Stimulated activated CD8-positive, alpha-beta memory T cell treated with anti-CD3 and anti-CD28 coated beads, Interleukin-2, amount 100 ng/mL, for 1 hour (primary cell): ENCODE data around the gene PIK3AP1.
A peak's percentile ranks its signal among the peaks of the same experiment; 100 is the strongest.

Experiments used
- DNase-seq, 2 donors: peaks; one replicate each; pipeline ENCODE4 v3.0.0-alpha.2; 2020; ENCODE audit warnings: low read depth in 2 of 2

Gene PIK3AP1

DNA sequence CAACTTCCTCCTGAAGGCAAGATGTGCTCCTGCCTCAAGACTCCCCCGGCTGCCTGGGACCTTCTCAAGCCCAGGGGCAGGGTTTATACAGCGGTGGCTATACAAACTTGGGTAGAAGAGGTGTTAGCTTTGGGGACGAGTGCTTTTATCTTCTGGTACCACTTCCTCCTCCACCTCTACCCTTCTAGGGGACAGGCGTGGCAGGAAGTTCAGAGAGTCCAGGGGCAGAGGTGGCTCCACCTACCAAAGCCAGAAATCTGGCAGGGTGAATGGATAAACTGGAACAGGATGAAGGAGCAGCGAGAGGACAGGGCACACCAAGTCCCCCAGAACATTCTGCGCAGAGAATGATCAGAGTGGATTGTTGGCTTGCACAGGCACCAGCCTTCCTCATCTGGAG is 109.5 kb downstream of the PIK3AP1 start:
- DNase-seq: no peak

DNA sequence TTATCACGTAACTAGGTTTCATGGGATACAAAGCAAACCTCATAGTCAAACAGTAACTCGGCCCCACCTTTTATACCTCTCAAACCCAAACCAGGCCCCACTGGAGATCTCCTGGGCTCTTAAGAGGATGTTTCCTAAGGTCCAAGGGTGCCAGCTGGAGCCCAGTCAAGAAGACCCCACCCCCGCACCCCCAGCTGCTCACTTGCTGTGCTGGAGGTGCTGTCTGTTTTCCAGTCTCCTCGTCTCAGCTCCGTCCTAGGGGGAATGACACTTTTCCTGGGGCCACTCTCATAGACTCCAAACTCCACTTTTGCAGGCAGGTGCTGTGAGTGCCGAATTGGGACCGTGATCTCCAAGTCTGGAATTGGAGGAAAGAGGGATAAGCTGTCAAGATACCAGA is 110.8 kb downstream of the PIK3AP1 start:
- DNase-seq: no peak

DNA sequence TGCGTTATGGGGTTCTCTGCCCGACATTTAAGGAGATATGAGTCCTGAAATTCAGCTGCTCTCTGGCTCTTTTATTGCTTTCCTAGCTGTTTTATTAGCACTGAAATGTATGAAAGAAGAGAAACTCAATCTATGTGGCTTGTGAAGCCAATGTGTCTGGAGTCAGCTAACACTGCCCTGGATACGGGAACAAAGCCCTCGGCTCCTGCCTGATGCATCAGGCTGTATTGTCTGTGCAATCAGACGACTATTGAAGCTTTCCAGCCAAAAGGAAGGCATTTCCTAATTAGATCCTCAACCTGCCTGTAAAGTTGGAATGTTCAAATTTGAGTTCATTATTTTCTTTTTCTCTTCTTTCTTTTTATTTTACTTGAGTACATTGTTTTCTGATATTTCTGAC is 111.5 kb downstream of the PIK3AP1 start:
- DNase-seq: no peak

DNA sequence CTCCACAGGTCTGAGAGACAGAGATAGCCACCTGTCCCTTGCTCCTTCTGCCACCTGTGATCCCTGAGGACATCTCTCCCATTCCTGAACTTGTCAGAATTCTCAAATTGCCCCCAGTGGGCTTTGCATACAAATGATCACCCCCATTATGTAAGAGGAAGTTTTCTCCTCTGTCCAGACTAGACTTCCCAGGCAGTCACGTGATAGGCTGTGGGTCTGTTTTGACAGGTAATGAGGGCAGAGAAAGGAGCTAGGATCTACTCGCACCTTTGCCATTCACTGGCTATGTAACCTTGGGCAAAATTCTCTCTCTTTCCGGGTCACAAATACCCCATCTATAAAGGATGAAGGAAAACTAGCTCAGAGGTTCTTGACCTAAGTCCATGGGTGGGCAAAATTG is 112.1 kb downstream of the PIK3AP1 start:
- no peak for DNase-seq

DNA sequence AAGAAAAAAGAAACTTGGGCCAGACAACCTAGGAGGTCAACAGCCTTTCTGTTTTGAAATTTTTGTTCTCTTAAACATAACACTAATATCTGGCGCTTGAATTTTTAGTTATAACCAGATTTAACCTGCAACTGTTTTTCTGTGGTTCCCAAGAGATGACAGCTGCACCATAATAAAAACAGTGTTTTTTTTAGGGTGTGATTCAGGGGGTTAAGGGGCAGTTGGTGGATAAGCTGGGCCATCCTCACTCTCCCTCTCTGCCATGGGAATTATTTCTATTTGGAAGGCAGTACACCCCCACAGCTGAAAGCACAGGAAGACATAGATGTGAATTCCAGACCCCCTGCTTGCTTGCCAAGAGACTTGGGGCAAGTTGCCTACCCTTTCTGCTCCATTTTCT is 113.4 kb downstream of the PIK3AP1 start:
- DNase-seq: no peak

DNA sequence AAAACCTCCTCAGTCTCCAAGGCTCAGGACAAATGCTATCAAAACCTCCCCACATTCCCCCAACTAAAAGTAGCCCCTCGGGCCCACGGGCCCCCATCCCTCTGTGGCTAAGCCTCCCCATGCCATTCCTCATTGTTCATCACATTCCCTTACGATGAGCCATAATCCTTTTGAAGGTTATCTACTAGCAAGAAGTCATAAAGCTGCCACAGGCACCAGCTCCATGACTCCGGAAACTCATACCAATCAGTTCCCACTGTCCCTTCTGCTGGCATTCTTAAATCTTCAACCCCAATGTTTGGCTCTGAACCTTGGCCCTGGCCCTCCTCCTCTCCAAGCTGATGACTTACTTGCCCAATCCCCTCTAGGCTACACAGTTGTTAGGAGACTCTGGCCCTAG is 114.1 kb downstream of the PIK3AP1 start:
- no peak for DNase-seq

DNA sequence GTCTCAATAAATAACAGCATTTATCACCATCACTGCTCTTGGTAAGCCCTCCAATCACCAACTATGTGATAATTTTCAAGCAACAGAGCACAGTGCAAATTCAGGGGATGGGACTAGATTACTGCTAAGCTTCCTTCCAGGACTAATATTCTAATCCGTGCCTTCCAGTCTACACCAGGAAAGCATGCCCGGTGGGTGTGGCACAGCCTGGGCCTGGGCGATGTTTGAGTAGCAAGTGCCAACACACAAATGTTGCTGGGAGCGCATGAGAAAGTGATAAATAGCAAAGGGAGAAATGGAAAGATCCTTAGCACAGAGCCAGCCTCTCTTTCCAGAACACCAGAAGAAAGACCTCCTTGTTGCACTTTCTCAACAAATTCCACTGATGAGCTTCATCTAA is 120.0 kb downstream of the PIK3AP1 start:
- DNase-seq: no peak

DNA sequence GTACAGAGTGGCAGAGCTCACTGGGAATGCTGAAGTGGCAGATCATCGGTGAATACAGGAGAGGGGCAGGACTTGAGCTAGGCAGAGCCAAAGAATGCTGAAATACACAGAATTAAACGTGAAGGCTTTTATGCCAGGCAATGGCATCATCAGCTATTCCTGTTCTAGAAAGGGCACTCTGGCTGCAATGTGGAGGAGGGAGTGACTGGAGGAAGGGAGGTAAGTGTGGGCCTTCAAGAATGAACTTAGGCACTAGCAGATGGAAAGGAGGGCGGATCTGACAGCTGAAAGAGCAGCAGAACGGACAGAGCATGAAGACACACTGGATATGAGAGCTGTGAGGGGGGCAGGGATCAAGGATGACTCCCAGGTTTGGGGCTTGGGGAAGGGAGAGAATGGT is 121.5 kb downstream of the PIK3AP1 start:
- no peak for DNase-seq

DNA sequence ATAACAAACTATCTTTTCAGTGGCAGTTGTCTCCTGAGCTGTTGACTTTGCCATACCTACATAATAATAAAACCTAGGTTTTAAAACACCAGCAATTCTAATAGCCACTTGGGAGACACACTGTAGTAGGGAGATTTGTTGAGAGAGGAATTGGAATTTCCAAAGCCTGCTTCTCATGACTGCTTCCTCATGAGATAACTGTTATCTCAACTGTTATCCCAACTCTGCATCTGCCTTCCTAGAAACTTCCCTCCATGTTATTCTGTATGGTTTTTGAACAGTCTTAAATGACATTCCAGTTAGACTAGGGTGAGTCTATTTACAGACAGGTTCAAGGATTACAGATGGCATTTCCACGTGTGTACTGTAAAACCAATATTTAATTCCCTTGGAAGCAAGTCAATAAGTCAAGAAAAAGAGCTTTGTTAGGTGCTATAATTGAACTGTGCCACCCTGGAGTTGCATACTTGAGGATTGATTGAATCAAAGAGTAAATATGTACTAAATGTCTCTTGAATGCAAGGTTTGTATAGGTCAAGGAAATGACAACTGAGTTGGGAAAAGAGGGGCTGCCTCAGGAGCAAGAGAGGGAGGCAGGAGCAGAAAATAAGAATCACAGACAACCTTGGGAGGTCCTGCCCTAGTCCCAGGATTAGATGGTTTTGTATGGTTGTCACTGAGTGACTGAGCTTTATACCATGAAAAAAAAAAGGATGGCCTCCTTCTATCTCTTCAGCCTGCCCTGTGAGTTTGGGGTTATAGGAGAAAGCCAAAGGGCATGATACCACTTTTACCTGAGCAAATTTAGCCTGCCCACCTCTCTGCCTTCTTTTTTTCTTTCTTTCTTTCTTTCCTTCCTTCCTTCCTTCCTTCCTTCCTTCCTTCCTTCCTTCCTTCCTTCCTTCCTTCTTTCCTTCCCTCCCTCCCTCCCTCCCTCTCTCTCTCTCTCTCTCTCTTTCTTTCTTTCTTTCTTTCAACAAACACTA is 123.6 kb downstream of the PIK3AP1 start:
- no peak for DNase-seq

DNA sequence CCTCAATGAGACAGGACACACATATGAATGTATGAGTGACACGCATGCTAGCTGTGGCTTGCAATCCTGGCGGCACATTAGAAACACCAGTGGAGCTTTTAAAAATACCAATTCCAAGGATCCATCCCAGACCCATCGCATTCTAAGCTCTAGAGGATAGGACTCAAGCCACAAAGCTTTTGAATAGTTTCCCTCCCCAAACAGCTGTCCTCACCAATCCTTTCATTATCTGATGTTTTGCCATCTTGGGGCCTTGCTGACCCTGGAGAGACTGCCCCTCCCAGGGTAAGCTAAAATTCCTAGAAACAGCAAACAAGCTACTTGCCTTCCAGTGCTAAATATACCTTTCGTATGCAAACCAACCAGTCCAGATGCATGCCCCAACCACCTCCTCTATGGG is 124.6 kb downstream of the PIK3AP1 start:
- no peak for DNase-seq

DNA sequence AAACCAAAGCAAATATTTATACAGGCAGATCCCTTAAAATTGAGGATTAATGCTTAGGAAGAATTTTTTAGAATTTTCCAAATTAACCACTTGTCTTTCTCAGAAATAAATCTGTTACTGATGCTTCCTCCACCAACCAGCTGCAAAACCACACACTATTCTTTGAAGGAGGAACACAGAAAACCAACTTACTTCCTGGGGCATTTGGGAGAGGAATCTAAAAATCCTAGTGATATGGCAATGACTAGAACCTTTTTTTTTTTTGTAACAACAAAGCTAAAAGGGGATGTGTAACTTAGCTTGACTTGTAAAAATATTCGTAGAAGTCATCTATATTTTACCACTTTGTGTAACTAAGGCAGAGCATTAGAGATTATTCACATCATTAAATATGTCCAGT is 128.4 kb downstream of the PIK3AP1 start:
- no peak for DNase-seq

DNA sequence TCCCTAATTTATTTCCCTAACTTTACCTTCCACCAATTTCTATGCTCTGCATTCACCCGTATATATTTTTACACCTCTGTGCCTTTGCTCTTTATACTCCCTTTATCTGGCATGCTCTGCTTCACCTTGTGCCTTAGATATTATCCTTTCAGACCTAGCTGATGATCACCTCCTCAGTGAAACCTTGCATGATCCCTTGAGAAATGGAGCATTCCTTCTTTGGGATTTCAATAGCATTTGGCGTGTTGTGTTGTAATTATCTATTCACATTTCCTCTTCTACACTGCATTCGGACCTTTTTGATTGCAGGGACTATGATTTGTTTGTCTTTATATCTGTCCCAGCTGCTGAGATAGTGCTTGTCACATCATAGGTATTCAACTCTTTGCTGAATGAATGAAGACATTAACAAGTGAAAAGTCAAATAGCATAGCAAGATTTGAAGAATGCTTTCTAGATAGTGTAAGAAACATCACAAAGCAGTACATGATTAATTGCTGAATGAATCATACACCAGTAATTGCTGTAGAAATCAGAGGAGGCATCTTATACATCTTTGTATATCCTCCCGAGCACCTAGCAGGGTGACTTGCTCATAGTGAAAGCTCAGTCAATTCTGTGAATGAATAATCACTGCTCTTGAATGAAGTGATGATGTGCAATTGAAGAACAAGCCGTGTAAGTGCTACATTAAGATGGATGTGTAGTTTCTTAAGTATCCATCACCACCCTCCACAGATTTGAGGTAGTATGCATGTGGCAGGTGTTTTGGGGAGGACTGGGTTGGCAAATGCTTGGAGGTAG is 131.5 kb downstream of the PIK3AP1 start:
- no peak for DNase-seq

DNA sequence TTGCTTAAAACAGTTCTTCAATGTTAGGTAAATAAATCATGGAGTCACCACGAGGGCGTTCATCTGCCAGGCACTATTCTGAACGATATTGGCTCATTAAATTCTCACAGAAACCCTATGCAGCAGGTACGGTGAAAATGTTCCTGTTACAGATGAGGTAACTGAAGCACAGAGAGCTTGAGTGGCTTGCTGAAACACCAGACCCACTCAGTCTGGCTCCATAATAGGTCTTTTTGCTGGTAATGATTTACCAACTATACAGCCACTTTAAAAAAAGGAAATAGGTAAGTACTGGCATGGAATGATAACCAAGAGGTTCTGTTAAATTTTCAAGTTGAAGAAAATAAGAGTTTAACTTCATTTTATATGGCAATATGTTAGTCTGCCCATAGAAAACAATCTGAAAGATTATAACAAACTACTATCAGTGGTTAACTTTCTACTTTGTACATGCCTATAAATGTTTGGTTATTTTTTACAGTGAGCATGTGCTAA is 132.2 kb downstream of the PIK3AP1 start:
- DNase-seq: no peak

DNA sequence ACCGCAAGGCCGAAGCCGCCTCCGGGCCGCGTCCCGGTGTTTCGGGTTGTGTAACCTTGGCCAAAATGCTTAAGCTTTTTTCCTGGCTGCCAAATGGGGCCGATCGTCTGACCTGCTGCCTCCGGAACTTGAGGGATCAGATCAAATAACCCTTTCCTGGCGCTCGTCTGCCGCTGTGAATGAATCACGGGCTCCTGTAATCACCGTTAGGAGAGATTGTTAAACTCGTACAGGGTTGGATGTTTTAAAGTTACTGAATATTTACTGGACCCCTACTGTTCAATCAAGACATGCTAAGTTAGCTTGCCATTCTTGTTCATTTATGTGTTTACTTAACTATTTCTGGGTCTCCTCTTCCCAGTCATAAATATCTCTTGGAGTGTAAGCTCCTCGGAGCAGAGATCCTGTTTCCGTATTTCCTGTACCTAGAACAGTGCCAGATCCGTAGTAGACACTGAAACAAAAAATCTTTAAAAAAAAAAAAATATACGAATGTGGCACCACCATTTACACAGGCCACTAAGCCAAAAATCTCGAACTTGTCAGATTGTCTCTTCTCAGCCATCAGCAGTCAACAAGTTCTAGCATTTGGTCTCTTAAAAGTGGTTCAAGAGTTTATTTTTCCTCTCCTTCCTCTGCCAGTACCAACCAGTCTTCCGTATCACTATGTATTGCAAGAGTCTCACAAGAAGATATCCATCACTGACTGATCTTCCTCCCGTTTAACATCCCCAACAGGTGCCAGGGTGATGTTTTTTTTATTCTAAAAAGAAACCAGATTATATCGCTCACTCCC is 132.9 kb downstream of the PIK3AP1 start:
- DNase-seq: peak in 1 of 2 donors; percentile 40

DNA sequence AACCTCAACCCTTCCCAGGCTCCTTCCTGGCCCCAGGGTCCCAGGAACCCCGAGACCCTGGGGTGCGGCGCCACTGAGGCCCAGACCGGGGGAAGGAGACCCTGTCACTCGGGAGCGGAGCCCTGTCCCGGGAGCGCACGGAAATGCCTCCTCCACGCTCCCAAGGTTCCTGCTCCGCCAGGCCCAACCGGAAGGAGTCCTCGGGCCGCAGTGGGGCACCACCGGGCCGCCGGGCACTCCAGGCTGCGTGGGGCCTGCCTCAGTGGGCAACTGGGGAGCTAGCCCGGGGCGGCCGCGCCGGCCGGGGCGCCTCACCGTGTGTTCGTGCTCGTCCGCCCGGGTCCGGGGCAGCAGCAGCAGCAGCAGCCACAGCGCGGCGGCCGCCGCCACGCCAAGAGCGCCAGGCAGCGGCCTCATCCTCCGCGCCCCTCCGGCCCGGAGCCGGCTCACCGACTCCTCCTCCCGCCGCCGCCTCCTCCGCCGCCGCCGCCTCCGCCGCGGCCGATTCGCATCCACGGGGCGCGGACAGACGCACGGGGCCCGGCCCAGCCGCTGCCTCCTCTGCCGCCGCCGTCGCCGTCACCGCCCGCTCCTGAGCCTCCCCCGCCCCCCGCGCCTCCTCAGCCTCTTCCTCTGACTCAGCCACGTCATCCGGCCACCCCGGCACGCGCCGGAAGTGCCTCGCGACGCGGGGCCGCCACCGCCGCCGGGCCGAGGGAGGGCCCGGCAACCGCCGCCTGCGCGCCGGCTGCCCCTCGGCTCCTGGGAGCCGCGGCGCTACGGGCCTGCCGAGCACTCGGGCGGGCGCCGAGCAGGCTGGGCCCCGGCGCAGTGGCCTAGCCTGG is 133.7 kb downstream of the PIK3AP1 start, which contains the start of gene TM9SF3:
Gene TM9SF3 (minus strand): TSS at position 594 of the 845 bp plus-strand sequence. CDS start 177 bp downstream, at position 417.
- peak; percentile 89 for DNase-seq

DNA sequence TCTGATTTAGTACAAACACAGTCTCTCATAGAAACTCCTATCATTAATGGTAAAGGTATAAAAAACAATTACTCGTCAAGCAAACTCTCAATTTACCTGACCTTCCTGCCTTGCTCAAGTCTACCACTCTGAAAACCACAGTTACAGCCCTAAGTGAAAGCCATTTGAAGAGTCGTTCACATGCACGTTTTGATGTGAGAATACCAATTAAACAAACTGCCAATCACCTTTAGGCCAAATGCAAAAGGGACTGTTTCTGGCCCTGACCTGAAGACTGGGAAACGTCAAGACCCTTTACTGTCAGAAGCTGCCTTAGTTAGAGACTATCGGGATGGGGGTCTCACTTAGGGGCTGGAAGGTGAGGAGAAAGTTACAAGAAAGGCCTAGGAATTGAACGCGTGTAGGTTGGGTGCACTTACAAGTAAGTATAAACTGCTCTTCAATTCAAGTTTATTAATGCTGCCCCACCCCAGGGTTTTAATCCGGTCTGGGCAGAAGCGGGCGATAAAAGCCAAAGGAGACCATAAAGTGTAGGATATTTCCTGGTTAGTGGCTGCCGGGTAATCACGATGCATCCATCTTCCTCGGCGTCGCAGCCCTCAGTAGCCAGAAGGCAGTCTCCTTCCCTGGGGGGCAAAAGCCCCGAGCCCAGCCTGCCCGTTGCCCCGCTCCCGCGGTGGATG is 134.4 kb downstream of the PIK3AP1 start:
- DNase-seq: no peak

DNA sequence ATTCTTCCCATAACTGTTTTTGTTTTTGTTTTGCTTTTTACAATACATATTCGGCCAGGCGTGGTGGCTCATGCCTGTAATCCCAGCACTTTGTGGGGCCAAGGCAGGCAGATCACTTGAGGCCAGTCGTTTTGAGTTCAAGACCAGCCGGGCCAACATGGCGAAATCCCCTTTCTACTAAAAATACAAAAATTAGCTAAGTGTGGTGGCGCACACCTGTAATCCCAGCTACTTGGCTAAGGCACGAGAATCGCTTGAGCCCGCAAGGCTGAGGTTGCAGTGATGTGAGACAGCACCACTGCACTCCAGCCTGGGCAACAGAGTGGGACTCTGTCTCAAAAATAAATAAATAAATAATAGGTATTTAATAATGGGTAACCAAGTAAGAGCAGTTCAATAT is 135.8 kb downstream of the PIK3AP1 start:
- no peak for DNase-seq

DNA sequence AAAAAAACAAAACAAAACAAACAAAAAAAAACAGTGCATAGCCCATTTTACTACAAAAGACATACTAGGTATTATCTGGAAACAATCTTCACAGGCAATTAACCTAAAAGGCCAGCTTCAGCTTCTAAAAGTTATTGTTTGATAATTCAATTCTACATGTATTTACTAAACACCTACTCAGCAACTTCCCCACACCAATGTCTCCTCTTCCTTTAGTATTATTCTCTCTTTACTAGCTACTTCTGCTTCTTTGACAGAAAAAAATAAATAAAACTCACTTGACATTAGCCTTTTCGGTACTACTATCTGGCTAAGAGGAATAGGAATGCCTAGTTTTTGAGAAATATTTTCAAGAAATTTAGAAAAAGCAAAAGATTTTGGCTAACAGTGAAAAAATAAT is 136.3 kb downstream of the PIK3AP1 start:
- no peak for DNase-seq

DNA sequence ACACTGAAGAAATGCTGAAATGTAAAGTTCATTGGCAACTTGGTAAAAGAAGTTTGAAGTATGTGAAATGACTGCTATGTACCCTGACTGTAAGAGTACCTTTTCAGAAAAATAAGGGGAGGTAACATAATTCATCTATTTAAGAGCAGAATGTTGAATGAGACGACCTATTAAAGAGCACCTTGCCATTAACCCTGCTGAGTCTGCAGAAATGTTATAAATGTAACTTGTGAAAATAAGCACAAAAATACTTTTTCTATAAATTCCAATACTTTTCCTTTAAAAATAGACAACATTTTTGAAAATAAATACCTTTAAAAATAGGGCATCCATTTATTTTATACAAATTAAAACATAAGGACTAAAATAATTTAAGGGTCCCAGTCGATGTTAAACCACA is 141.2 kb downstream of the PIK3AP1 start:
- no peak for DNase-seq

DNA sequence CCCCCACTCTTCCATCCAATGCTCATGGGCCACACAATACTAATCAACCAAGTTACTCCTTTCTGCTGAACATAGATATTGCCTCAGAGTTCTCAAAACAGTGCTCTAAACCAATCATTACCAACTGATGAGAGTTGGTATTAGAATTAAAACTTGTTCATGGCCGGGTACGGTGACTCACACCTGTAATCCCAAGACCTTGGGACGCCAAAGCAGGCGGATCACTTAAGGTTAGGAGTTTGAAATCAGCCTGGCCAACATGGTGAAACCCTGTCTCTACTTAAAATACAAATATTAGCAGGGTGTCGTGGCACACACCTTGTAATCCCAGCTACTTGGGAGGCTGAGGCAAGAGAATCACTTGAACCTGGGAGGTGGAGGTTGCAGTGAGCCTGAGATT is 141.7 kb downstream of the PIK3AP1 start:
- DNase-seq: no peak
